GM19238 (cell line): ENCODE data around the gene MINAR1.

ENCODE experiments used
- DNase-seq: peaks from one replicate; pipeline ENCODE4 v3.0.0; 2011; ENCODE audit warnings: low spot score; ENCODE audit not compliant: insufficient read length

MINAR1 gene

GRCh38 chr15:79463781-79464270, 31.7 kb downstream of the MINAR1 start:
- no peak for DNase-seq

GRCh38 chr15:79466488-79466887, 34.4 kb downstream of the MINAR1 start:
- DNase-seq, result no peak

- DNase-seq, result no peak
Observed at GRCh38 chr15:79467865-79468586, 35.9 kb downstream of the MINAR1 start.

GRCh38 chr15:79472446-79472845, 40.3 kb downstream of the MINAR1 start:
- DNase-seq, result no peak

GRCh38 chr15:79474252-79474651, 42.1 kb downstream of the MINAR1 start:
- no peak for DNase-seq

GRCh38 chr15:79475306-79475705, 43.2 kb downstream of the MINAR1 start:
- no peak for DNase-seq

- no peak for DNase-seq
Observed at GRCh38 chr15:79478108-79478507, 46.0 kb downstream of the MINAR1 start.

DNA sequence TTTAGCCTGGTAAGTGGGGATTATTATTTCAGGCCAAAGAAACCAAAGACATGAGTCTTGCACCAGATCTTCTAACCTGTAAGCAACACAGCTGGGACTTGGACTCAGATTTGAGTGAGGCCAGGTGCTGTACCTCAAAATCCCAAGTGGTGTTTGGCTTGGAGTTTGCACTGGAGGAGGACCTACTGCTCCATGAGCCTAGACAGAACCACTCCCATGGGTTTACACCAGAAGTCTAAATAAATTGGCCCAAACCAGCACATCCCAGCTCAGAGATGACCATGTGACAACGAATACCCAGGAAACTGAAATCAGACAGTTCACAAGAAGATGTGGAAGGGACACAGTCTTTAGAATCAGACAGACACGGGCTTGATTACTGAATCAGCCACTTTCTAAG, 47.5 kb downstream of the MINAR1 start:
- DNase-seq, result no peak

DNA sequence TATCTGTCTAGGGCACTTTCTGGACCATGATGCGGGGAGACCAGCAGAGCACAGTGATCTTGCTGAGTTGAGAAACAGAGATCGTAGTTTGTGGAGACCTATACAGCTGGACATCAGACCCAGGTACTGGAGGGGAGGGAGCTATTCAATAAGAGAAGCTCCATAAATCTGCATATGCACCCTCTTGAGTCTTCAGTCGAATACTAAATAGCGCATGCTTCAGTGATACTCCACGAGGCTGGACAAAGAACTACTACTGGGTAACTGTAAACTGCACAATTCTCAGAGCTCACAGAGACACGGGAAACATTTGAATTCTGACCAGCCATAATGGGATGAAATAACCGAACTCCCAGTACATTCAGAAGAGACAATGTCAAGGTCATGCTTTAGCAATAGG, 49.7 kb downstream of the MINAR1 start:
- DNase-seq, result no peak
